Transverse colon (tissue), 4 donors: ENCODE results near the gene GSC2. TPM values are rescaled to one million over a fixed set of nuclear protein-coding genes. Genes with fewer than 3 reads are reported as not detected.

ENCODE experiments used
- DNase-seq: peaks from one replicate; pipeline ENCODE4 v3.0.0-alpha.2; 2019
- H3K27ac ChIP-seq, 4 donors: fragments of 200-600 bp; sonication (generic); 2 replicates each; pipeline ENCODE4 v1.5.1; 2016 to 2018; ENCODE audit warnings: inconsistent platforms in 4 of 4
- H3K27me3 ChIP-seq: fragments of 200-600 bp; sonication (generic); 2 replicates; pipeline ENCODE4 v1.5.1; 2017; ENCODE audit warnings: inconsistent platforms
- H3K36me3 ChIP-seq, 4 donors: fragments of 200-600 bp; sonication (generic); 2 replicates each; pipeline ENCODE4 v1.5.1; 2017 to 2019; ENCODE audit warnings: inconsistent platforms in 4 of 4
- H3K4me1 ChIP-seq, 4 donors: fragments of 200-600 bp; sonication (generic); 2 replicates each; pipeline ENCODE4 v1.5.1; 2017 to 2020; ENCODE audit warnings: inconsistent platforms in 4 of 4
- H3K4me3 ChIP-seq, 4 donors: fragments of 200-600 bp; sonication (generic); 1 replicate in 1 of 4; 2 replicates in 3 of 4; pipeline versions ENCODE4 v1.5.1 to v1.6.1; 2017 to 2019; ENCODE audit warnings: inconsistent platforms in 4 of 4
- H3K9me3 ChIP-seq, 2 donors: fragments of 200-600 bp; sonication (generic); 2 replicates each; pipeline ENCODE4 v1.5.1; 2017 to 2019; ENCODE audit warnings: inconsistent platforms in 2 of 2
- CTCF ChIP-seq, 5 experiments: fragments of 200-600 bp in 3 of 5; fragments of 450-650 bp in 2 of 5; sonication (generic) in 3 of 5; IDR thresholded peaks; 1 replicate in 2 of 5; 2 replicates in 3 of 5; pipeline ENCODE4 v1.5.1; 2016 to 2017; ENCODE audit warnings: antibody characterized with exemption in 5 of 5, inconsistent platforms in 3 of 5, mild to moderate bottlenecking in 2 of 5, moderate library complexity in 1 of 5
- EP300 ChIP-seq: sonication (generic); formaldehyde crosslinking; IDR thresholded peaks from one replicate; pipeline ENCODE4 v1.6.1; 2017; ENCODE audit warnings: antibody characterized with exemption, low read depth
- POLR2A ChIP-seq: fragments of 450-650 bp; IDR thresholded peaks from one replicate; pipeline ENCODE4 v1.6.1; 2016; ENCODE audit warnings: antibody characterized with exemption, mild to moderate bottlenecking, moderate library complexity
- POLR2AphosphoS5 ChIP-seq, 3 donors: sonication (generic); formaldehyde crosslinking; IDR thresholded peaks; one replicate each; pipeline ENCODE4 v1.6.1; 2016; ENCODE audit warnings: antibody characterized with exemption in 3 of 3
- WGBS, 2 donors: methylation state at CpG; one replicate each; pipeline ENCODE4 v1.1.5; 2018; ENCODE audit warnings: low coverage in 1 of 2; 5-methylcytosine and 5-hydroxymethylcytosine counted together
- in situ Hi-C, 4 donors: fragments of 200-750 bp; cut with MboI; loops; one replicate each; pipeline versions ENCODE4 v1.15.0 to v1.15.1; 2017; ENCODE audit warnings: low sequenced_read_pairs in 3 of 4, low pct_ligation_motif_present in 1 of 4, low pct_unique_long_range_greater_than_20kb in 1 of 4
- intact Hi-C: fragments of 100-400 bp; cut with DNase I; formaldehyde crosslinking; loops from one replicate; pipeline ENCODE4 v1.15.1; 2023; ENCODE audit warnings: low total_unique reads
- total RNA-seq, 4 donors: library from RNA; depleted of rRNA; stranded (reverse); fragments of >200 nt; gene quantifications; one replicate each; pipeline ENCODE4 v1.1.0, GENCODE V29; 2016

The GSC2 gene
- total RNA-seq, 4 donors from 2014 or later, result not detected

GRCh38 chr22:19134874-19135273 lies 15.2 kb downstream of the GSC2 start:
- in situ Hi-C loops, result loop anchor here in 1 of 4 donors (25.0 kb wide), 1 partner anchor 502 kb away; no protein-coding TSS in a partner anchor
- WGBS, 2 donors, result 91 to 100% methylated on average over 6 to 18 of the region's 18 CpGs
- TF ChIP-seq POLR2A, result no peak
- no peak for TF ChIP-seq POLR2AphosphoS5 (IDR thresholded peaks at IDR 0.05)
- no peak for TF ChIP-seq EP300
- no peak for TF ChIP-seq CTCF (IDR thresholded peaks at IDR 0.05)
- no peak overlapping the region for H3K27ac ChIP-seq
- no peak overlapping the region for H3K4me3 ChIP-seq
- DNase-seq, result no peak
- H3K9me3 ChIP-seq, result no peaks in the 10 kb centered on the region
- H3K4me1 ChIP-seq, result no peaks in the 10 kb centered on the region
- H3K36me3 ChIP-seq, result peaks cover 0 to 25% (median 12%) of the 10 kb centered on the region in 4 donors
- intact Hi-C loops, result no loop called here
- no peaks in the 10 kb centered on the region for H3K27me3 ChIP-seq

DNA sequence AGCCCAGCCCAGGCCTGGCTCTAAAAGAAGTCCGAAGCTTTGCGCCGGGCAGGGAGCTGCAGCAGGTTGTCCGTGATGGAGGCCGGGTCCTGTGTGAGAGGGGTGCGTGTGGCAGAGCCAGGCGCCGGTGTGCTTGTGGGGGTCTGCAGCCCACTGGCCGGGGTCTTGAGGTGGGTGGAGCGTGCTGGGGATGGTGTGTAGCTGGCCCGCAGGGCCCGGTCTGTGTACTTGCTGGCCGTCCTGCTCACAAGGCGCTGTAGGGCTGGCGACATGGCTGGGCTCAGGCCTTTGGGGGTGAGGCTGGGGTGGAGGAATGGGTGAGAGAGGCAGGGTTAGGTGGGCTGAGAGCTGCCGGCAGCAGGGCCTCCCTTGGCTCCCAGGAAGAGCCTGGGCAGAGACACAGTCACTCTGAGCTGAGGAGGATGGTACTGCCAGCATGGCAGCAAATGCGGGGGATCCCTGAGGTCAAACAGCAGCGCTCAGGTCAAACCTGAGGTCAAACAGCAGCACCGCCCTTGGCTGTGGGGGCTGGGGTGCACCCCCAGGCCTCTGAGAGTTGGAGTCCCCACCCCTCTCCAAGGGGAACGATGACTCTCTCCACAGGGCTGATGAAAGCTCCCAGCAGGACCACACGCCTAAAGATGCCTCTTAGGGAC lies 15.8 kb downstream of the GSC2 start:
- Histone ChIP-seq H3K4me1 (no peaks in the 10 kb centered on the region), H3K9me3 (no peaks in the 10 kb centered on the region), H3K27ac (no peak overlapping the region), H3K4me3 (no peak overlapping the region), H3K36me3 (peaks cover 0 to 23% (median 11%) of the 10 kb centered on the region in 4 donors), H3K27me3 (no peaks in the 10 kb centered on the region)
- intact Hi-C loops (no loop called here), in situ Hi-C loops (loop anchor here in 1 of 4 donors (25.0 kb wide), 1 partner anchor 503 kb away; no protein-coding TSS in a partner anchor)
- TF ChIP-seq CTCF (IDR thresholded peaks at IDR 0.05), result no peak
- DNase-seq, result no peak
- 93 to 100% methylated on average over 4 to 21 of the region's 21 CpGs for WGBS, 2 donors

DNA sequence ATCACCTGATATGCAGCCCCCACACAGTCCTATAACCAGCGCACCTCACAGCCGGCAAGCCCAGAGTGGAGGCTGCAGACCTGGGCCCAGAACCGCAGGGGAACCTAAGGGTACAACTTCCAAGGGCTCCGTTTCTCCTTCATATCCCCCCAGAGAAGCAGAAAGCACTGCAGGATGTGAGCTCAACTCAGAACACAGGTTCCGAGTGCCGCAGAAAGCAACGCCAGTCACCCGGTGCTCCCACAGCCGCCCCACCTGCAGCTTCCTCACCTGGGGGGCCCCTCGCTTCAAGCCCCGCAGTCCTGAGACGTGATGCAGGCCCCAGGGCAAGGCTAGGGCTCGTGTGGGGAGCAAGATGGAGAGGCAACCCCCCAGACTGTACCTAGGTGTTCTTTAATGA lies 16.5 kb downstream of the GSC2 start:
- Histone ChIP-seq H3K27me3 (no peaks in the 10 kb centered on the region), H3K4me1 (no peaks in the 10 kb centered on the region), H3K27ac (no peak overlapping the region), H3K9me3 (no peaks in the 10 kb centered on the region), H3K36me3 (peaks cover 0 to 16% (median 8%) of the 10 kb centered on the region in 4 donors), H3K4me3 (no peak overlapping the region)
- WGBS, 2 donors, result 91% methylated on average over 13 of the region's 13 CpGs; no CpG with 5 or more reads in 1 of the 2 donors
- DNase-seq, result no peak
- in situ Hi-C loops, result loop anchor here in 1 of 4 donors (25.0 kb wide), 1 partner anchor 504 kb away; no protein-coding TSS in a partner anchor
- TF ChIP-seq POLR2A, result no peak
- no peak for TF ChIP-seq CTCF (IDR thresholded peaks at IDR 0.05)
- no peak for TF ChIP-seq EP300
- TF ChIP-seq POLR2AphosphoS5 (IDR thresholded peaks at IDR 0.05), result no peak
- intact Hi-C loops, result no loop called here

GRCh38 chr22:19132693-19133400 lies 17.2 kb downstream of the GSC2 start:
- H3K36me3 ChIP-seq, result peaks cover 0 to 14% (median 5%) of the 10 kb centered on the region in 4 donors
- intact Hi-C loops, result no loop called here
- no peak for DNase-seq

More at GRCh38 chr22:19132693-19133400, 17.2 kb downstream of the GSC2 start:
- WGBS, 2 donors, result 85 to 88% methylated on average over 3 to 9 of the region's 9 CpGs
- TF ChIP-seq CTCF (IDR thresholded peaks at IDR 0.05), result no peak
- TF ChIP-seq POLR2A, result no peak
- TF ChIP-seq EP300, result no peak
- no peak for TF ChIP-seq POLR2AphosphoS5 (IDR thresholded peaks at IDR 0.05)
- Histone ChIP-seq H3K4me1 (no peaks in the 10 kb centered on the region), H3K27me3 (no peaks in the 10 kb centered on the region), H3K9me3 (no peaks in the 10 kb centered on the region), H3K4me3 (no peak overlapping the region), H3K27ac (no peak overlapping the region)
- in situ Hi-C loops, result loop anchor here in 1 of 4 donors (25.0 kb wide), 1 partner anchor 504 kb away; no protein-coding TSS in a partner anchor
